Measurements from ENCODE around the gene FBF1.

The FBF1 gene

DNA sequence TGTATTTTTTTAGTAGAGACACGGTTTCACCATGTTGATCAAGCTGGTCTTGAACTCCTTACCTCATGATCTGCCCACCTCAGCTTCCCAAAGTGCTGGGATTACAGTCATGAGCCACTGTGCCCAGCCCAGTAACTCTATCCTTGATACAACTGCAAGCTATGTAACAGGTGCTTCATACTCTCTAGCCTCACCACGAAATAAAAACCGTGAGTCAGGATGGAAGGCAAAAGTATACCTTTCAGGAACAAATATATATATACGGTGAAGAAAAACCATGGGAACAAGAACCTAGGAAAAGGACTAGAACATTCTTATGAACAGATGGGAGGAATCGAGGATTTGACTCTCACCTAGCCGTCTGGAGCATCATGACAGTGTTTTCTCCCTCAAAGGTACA, 9.6 kb upstream of the FBF1 start:
- no peak for DNase-seq (ENCODE audit: low read depth in 2 of 3, low spot score in 1 of 3)

DNA sequence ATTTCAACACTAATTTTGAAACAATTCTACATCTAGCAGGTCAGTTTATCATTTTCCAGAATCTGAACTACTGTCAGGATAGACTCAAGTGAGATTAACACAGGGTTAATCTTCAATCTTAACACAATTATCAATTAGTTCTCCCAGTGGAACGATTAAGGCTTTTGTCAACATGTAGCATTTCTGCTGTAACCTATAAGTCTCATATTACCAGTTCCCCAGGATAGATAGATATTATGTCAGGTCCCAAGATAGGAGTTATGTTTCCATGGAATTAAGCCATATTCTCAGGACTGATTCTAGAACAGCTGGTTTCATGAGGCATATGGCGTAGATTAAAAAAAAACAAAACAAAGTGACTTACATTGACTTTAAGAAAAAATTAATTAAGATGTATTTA, 4.4 kb upstream of the FBF1 start:
- no peak for DNase-seq (ENCODE audit: low read depth in 2 of 3, low spot score in 1 of 3)

DNA sequence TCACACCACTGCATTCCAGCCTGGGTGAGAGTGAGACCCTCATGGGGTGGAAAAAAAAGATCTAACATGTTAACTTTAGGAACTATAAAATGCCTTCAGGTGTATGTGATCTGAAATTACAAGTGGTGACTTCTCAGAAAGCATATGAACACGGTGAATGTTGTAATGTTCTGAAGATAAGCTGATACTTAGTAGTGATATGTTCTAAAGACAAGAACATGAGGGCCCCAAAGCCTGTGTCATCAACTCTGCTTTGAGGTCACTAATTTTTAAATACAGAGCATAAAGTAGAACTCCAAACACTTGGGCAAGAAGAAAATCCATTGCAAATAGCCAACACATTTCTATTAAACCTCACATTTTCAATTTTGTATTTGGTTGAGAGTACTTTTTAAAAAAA, 2.6 kb upstream of the FBF1 start:
- DNase-seq (ENCODE audit: low read depth in 2 of 3, low spot score in 1 of 3) = no peak

DNA sequence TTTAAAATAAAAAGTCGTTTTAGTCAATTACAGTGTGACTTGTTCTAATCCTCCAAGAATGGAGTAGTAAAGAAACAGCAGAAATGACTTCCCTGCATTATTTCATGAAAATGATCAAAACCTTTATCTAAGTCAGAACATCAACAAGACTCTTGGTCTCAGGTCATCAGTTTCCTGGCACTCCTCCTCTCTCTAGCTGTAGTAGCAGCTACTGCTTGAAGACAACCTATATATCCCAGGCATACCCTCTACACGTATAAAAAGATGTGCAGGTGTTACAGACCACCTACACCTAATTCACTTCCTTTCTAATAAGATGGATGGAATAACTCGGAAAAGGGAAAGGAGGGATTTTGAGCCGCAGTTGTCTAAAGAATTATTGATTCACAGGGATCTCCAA, 1.6 kb upstream of the FBF1 start:
- DNase-seq (ENCODE audit: low read depth in 2 of 3, low spot score in 1 of 3) = no peak

DNA sequence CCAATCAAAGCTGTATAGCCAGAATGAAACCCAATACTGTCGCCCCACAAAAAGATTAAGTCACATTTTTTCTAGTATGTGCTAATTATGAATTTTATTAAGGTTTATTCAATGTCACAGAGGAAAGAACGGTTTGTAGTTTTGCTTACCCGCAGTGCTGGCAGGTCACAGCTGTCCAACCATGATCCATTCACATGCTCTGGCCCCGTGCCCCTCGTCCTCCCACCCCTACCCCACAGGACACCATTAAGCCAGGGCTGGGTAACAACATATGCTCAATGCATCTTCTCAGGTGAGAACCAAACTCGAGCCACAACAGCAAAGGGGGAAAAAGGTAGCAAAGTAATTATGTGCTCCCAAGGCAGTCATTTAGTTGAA, 589 bp upstream of the FBF1 start:
- DNase-seq (ENCODE audit: low read depth in 2 of 3, low spot score in 1 of 3) = no peak

DNA sequence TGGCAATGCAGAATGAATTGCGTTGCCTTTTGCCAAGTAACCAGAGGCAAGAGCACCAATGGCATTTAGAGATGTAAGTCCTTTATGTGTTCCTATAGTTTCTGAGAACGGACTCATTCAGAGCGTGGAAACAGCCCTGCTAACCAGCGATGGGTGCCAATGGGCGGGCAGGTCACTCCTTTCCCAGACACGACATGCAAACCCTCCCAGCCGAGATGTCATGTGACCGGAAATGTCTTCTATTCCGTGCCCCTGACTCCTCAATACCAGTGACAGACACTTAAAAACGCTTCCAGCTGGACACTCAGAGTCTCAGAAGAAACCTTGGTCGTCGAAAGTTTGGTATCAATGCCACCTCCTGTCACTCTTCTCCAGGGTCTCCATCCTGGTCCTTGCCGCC, 3.2 kb downstream of the FBF1 start:
- DNase-seq (ENCODE audit: low read depth in 2 of 3, low spot score in 1 of 3) = no peak

GRCh38 chr17:75933808-75934207, 7.0 kb downstream of the FBF1 start:
- DNase-seq (ENCODE audit: low read depth in 2 of 3, low spot score in 1 of 3) = no peak

- DNase-seq (ENCODE audit: low read depth in 2 of 3, low spot score in 1 of 3) = no peak
Measured at GRCh38 chr17:75932852-75933251, 8.0 kb downstream of the FBF1 start.

DNA sequence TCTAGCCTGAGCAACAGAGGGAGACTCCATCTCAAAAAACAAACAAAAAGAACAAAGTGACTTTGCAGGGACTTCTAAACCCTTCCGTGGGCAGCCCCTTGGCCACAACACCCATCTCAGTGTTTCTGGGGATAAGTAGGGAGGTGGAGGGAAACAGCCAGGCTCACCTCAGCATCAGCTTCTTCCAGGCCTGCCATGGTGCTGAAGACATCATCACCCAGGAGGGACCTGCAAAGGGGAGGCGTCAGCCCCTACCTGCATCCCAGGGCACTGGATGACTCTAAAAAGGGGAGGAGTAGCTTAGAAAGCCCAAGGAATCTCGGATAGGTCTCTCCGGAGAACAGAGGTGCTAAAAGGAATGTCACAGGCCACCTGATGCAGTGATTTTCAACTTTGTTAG, 9.8 kb downstream of the FBF1 start:
- DNase-seq (ENCODE audit: low read depth in 2 of 3, low spot score in 1 of 3) = no peak

DNA sequence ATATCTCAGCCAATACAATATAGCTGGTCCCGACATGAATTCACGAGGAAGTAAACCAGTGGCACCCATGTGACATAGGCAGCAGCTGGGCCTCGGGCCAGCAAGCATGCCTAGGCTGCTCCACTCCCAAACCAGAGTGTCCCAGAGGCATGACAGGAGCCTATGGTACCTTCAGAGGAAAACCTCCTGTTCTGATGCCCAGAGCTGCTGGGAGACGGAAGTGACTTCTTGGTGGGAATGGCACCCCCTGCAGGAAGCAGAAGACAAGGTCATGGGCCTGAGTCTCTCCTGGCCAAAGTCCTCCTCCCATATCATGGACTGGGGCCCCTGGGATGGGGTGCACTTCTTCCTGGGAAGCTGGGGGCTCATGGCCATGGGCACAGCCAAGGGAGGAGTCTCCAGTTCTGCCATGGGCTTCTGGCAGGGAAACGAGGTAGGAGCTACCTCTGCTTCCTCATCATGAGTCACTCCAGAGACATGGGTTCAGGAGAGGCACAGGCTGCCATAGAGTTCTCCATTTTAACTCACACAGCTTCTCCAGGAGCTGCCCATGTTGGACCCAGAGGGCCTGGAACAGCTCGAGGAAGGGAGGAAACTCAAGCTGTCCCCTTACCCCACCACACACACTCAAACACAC, 13.4 kb downstream of the FBF1 start:
- peak in 1 of 3 donors; percentile 10 for DNase-seq (ENCODE audit: low read depth in 2 of 3, low spot score in 1 of 3)

- no peak for DNase-seq (ENCODE audit: low read depth in 2 of 3, low spot score in 1 of 3)
Measured at GRCh38 chr17:75926456-75926855, 14.4 kb downstream of the FBF1 start.

DNA sequence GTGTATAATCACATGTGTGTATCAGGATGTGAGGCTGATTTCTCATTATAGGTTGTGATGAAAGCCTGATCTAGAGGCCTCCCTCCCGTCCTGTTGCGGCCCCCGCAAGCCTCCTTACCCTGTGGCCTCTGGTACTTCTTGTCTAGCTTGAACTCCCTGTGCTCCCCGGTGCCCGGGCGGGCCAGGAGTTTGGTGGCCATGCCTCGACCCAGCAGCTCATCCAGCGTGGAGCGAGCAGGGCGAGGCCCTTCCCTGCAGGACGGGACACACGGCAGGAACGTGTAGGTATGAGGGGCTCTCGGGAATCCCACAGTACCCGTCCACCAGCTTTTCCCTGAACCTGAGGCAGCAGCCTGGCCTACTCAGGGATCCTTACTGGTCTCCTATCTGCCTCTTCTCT, 14.9 kb downstream of the FBF1 start:
- no peak for DNase-seq (ENCODE audit: low read depth in 2 of 3, low spot score in 1 of 3)

GRCh38 chr17:75925103-75925502, 15.7 kb downstream of the FBF1 start:
- no peak for DNase-seq (ENCODE audit: low read depth in 2 of 3, low spot score in 1 of 3)

DNA sequence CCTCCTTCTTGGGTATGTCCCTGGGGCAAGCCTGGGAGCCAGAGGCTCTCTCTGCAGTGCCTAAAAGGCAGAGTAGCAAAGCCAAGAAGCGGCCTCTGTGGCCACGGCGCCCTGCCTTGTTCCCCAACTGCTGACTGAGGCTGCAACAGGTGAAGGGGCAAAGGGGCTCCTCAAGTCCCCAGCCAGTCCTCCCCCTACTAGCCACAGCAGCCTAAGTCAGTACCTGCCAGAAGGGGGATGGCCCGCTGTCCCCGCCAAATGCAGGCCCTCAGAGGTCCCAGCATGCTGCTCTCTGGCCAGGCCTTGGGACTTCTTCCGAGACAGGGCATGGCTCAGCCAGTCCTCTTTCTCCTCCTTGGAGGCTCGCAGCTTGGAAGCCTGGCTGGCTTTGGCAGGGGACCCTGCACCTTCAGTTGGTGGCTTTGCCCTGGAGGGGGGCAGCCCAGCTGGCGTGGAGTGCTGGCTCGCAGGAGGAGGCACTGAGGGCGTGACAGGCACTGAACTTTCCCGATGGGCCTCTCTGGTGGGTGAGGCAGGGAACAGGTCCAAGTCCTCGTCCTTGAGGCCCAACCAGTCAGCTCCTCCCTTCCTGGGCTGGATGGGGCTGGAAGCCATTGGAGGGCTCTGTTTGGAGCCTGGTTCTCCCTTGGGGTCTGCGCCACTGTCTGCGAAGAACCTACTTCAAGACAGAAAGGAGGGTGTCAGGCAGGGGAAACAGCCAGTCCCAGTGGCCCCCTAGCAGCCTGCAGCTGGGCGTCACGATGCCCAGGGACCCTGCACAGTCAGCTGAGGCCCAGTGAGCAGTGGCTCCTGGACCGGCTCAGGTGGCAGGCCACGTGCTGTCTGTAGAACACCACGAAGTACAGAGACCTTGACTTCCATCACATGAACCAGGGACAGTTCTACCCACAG, 17.6 kb downstream of the FBF1 start:
- DNase-seq (ENCODE audit: low read depth in 2 of 3, low spot score in 1 of 3) = no peak

DNA sequence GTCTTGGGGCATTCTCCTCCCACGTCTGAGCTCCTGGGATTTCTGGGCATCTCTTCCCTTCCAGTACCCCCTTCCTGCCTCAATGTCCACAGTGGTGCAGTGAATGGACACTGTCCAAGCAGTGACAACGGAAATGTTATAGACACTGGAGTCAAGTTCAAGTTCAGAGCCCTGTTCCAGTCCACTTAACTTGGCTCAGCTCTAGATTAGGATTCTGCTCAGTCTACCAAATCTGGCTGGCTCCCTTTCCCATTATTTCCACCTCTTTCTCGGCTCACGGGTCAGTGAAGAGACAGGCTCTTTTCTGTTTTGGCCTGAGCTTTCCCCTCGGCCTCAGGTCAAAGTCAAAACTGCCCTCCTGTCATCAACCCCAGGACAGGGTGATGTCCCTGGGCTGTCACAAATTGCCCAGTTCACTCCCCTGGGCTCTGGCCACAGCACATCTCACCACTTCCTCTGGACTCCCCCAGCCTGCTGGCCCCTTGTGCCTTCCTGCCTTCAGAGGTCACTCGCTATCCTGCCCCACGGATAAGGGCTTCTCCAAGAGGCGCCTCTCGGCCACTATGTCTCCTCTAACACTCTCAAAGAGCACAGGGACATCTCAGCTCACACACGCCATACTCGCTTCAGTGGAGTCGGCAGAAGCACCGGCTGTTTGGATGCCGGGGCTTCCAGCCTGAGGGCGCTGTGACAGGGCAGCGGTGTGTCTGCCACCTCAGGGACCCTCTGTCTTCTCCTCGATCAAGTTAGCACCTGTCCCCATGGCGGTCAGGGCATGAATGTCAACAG, 18.5 kb downstream of the FBF1 start:
- DNase-seq (ENCODE audit: low read depth in 2 of 3, low spot score in 1 of 3) = no peak

GRCh38 chr17:75921596-75921995, 19.2 kb downstream of the FBF1 start:
- no peak for DNase-seq (ENCODE audit: low read depth in 2 of 3, low spot score in 1 of 3)

DNA sequence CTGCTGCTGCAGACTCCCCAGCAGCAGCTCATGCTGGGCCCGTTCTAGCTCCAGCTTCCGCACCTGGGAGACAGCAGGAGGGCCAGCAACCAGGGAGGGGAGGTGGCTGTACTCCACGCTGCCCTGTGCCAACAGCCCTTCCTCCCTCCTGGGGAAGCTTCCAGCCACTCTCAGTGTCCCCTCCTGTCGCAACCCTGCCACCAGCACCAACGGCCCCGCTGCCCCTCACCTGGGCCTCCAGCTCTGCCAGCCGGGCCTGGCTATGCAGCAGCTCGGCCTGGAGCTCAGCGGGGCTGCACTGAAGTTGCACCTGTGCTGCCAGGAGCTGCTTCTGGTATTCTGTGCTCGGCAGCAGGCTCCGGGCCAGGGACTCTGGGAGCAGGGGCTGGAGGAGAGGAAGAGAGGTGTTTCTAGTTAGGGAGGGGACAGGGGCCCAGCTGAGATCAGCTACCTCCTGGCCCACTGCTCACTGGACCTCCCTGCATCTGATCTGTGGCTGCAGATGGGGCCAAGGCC, 20.7 kb downstream of the FBF1 start:
- DNase-seq (ENCODE audit: low read depth in 2 of 3, low spot score in 1 of 3) = no peak

GRCh38 chr17:75919611-75920010, 21.2 kb downstream of the FBF1 start:
- no peak for DNase-seq (ENCODE audit: low read depth in 2 of 3, low spot score in 1 of 3)

DNA sequence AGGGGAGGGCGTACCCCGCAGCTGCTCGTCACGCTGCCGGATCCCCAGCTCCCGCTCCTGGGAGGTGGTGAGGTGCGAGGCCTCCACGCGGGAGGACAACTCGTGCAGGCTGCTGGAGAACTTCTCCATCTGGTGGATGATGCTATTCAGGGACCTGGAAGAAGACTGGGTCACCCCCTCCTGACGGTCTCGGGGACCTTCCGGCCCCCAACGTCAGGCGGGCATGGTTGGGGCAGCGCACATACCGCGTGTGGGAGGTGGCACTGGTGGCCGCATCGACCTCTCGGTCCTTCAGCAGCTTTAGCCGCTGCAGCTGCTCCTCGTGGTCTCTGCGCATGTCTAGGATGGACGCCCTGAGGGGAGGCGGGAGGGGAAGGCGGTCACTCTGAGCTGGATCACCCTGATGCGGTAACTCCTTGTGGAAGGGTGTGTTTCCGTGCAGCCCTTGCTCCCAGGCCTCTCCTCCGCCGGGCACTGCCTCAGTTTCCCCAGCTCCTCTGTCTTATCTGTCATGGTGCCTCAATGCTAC, 22.9 kb downstream of the FBF1 start:
- no peak for DNase-seq (ENCODE audit: low read depth in 2 of 3, low spot score in 1 of 3)

DNA sequence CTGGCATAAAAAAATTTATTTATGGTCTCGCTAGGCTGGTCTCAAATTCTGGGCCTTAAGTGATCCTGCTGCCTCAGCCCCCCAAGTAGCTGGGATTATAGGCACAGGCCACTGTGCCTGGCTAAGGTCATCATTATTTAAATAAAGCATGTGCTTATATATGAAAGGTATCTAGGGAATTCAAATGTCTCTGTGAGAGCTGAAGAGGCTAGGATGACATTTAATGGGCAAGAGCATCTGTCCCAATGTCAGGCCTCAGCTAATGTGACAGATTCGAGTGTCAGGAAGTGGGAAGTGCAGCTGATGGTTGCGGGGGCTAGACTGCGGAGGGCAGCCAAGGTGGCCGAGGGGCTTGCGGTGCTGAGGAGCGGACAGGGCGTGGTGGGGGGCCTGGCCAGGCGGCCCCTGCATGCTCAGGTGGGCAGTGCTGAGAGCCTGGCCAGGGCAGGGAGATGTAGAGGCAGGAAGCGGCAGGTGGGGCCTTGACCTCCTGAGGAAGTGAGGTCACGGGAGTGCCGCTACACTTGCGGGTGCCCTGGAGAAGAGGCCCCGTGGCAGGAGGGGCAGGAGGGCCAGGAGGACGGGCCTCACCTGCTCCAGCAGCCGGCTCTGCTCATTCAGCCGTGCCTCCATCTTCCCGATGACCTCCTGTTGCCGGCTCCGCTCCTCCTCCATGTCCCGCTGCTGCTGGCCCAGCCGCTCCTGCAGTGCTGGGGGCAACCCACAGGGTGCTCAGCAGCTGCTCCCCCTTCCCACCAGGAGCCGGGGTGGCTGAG, 23.5 kb downstream of the FBF1 start:
- no peak for DNase-seq (ENCODE audit: low read depth in 2 of 3, low spot score in 1 of 3)

DNA sequence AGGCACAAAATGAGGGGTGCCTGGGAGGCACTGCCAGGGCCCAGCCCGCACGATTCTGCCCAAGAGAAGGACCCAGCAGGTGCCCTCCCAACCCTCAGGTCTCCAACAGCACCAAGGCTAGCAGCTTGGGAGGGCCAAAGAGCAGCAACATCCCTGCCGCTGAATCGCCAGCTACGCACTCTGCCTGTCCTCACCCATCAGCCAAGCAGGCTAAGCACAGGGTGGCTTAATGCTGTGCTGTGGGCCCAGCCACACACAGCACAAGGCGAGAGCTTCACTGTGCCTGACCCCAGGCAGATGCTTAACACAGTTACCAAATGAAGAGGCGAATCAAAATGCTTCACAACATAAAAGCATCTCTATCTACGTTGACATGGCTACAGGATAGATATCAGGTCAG, 25.6 kb downstream of the FBF1 start:
- DNase-seq (ENCODE audit: low read depth in 2 of 3, low spot score in 1 of 3) = no peak
